NCI-H345 (cell line): Measurements from ENCODE around the gene FOSL1.
"Not testable (repeated sequence)": the region's sequence is repeated elsewhere in the genome, so short reads cannot be mapped to it uniquely, and the experiment has no call there.

ENCODE experiments used
- DNase-seq: peaks from one replicate; lab custom pipeline; 2025; lab: John Stamatoyannopoulos, UW

Gene FOSL1

DNA sequence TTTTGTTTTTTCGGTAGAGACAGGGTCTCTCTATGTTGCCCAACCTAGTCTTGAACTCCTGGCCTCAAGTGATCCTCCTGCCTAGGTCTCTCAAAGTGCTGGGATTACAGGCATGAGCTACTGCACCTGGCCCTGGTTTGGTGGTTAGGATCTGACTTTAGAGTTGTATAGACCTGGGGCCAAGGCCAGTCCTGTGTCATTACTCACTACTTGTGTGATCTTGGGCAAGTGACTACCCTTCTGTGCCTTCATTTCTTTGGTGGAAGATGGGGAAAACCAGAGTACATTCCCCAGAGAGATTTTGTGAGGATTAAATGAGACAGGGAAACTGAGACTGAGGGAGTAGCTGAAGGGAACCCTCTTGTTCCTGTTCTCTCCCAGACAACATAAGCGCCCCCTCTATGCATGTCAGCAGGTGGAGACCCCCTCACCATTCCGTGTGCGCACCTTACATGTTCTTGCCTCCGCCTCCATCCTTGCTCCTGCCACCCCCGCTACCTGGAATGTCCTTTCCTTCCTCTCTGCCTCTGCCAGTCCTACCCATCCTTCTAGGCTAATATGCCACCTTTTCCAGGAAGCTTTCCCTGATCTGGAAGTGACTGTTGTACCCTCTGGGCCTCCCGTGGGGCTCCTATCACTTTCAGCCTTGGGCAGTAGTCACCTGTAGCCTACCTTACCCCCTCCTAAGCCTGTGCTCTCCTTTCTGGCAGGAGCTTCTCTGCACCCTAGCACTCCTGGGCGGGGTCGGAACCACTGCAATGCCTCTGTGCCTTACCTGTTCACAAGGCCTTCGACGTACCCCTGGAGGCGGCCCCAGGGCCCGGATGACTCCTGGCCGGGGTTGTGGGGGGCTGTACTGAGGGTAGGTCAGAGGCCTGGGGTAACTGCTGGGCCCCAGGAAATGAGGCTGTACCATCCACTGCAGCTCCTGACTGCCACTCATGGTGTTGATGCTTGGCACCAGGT lies 3.9 kb downstream of the FOSL1 start:
- DNase-seq, result no peak

DNA sequence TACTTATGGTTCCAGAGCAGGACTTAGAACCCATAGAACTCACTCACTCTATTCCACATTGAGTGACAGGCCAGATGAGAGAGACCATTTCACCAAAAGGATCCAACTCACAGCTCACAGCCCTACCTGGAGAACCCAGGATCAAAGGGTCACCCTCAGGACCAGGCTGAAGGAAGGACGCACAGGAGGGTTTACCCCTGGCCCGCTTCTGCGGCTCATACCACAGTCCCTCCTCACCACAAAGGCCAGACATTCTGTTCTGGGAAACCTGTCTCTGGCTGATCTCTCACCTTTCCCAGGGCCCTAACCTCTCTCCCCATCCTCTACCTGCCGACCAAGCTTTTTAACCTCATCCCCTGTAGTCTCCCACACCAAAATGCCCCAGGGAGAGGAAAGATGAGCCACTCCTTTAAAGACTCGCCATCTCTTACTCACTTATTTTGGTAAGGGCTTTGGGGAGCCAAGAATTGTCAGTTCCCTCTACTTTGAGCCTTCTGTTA lies 4.7 kb downstream of the FOSL1 start:
- DNase-seq, result no peak

DNA sequence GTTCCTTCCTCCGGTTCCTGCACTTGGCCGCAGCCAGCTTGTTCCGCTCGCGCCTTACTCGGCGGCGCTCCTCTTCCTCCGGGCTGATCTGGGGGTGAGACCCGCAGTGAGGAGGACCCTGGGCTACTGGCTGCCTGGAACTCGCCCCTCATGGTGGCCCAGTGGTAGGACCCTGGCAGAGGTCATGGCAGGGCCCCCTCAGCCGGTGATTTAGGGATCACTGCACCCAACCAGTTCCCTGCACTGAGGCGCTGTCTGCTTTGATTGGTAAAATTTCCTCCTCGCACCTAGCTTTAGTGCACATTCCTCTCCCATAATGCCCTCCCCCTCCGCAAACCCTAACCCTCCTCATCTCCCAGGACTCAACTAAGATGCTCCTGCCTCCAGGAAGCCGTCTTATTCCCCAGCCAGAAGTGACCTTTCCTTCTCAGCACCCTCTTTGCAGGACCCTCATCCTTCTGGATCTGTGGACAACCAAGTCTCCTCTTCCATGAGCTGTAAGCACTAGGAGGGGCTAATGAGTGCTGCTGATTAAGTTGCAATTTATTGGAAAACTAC lies 6.1 kb downstream of the FOSL1 start:
- no peak for DNase-seq

DNA sequence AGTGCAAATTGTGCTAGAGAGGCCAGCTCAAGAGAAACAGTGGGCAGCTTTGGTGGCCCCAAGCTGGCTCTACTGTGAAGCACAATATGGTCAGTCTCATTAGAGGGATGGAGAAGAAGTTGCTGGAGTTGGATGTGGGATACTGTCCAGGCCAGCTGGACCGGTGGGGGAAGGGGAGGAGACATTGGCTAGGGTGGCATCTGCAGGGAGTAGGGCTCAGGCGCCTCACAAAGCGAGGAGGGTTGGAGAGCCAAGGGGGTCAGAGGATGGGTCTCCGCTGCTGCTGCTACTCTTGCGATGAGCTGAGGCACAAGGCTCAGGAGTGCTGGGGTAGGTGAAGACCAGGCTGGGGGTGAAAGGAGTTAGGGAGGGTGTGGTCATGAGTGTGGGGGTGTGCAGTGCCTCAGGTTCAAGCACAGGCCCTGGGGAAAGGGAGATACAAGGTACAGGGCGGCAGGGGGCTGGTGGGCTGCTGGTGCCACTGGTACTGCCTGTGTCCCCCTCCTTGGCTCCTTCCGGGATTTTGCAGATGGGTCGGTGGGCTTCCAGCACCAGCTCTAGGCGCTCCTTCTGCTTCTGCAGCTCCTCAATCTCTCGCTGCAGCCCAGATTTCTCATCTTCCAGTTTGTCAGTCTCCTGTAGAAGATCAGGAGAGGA lies 7.4 kb downstream of the FOSL1 start:
- no peak for DNase-seq

DNA sequence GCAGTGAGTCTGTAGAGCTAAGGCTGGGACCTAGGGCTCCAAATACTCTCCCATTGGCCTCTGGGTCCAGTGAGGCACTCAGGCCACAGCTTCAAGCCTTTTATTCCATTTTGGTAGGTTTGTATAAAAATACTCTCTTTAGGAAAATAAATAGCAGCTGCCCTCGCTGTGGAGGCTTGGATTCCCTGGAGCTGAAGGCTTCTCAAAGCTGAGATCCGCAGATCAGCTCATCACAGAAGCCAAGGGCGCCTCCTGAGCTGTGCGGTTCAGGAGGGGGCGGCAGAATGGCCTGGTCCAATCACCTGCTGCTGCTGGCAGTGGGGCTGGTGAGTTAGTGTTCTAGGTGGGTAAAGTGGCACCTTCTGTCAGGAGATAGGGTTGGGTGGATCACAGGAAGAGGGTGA lies 8.0 kb downstream of the FOSL1 start:
- not testable (repeated sequence) for DNase-seq

DNA sequence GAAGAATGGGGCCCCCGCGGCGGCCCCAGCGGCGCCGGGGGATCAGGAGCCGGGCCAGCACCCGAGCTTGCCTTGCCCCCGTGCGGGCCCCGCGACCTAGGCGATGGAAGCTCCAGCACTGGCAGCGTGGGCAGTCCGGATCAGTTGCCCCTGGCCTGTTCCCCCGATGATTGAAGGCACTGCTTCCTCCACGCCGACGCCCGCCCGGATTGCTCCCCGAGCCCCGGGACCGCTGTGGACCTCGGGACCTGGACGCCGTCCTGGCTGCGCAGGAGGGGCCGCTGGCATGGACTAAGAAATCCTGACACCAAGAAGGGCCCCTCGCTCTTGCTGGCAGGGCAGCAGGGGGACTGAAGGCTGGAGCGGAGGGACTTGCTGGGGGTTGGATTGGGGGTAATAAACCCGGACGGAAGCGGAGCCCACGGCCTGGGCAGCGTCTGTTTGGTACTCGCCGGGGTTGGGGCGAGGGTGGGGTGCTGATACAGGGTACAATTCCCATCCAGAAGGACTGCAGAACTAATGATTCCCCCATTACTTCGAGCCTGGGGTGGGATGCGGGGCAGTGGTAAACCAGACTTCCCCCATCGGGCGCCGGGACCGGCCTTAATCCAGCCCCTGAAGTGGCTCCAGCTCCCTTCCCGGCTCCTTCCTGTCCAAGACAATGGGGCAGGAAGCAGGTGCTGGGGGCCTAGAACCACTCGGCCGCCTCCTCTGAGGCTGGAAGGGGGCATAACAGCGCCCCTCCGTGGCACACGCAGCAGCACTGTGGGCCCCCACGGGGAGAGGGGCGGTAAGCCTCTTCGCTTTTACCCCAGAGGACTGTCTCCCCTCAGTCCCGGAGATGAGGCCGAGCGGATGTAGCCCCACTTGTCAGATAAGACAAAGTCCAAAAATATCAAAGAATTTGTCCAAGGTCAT lies 8.7 kb downstream of the FOSL1 start:
- no peak for DNase-seq

DNA sequence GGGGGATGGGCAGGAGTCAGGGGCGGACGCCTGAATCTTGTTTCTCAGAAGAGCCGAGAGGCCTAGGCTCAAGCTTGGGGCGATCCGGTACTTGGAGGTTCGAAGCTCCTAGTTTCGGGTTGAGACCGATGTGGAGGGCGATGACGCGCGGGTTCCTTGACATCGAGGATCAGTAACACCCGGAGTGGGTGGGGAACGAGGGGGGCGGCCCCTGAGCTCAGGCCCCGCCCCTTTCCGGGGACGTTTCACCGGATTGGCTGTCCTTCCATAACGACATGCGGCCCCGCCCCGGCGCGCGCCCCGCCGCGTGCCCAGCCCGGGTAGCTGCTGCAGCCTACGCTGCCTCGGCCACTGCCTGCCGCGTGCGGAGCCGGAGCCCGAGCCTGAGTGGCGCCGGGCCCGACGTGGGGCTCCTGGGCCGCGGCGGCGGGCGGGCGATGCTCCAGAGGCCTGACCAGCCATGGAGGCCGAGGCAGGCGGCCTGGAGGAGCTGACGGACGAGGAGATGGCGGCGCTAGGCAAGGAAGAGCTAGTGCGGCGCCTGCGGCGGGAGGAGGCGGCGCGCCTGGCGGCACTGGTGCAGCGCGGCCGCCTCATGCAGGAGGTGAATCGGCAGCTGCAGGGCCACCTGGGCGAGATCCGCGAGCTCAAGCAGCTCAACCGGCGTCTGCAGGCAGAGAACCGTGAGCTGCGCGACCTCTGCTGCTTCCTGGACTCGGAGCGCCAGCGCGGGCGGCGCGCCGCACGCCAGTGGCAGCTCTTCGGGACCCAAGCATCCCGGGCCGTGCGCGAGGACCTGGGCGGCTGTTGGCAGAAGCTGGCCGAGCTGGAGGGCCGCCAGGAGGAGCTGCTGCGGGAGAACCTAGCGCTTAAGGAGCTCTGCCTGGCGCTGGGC lies 9.6 kb downstream of the FOSL1 start, which contains the start of gene CCDC85B:
Gene CCDC85B, plus strand, starts transcription at position 350 of the 895 bp plus-strand sequence. Its CDS starts 111 bp downstream, at position 461.
- DNase-seq, result peak; percentile 97

DNA sequence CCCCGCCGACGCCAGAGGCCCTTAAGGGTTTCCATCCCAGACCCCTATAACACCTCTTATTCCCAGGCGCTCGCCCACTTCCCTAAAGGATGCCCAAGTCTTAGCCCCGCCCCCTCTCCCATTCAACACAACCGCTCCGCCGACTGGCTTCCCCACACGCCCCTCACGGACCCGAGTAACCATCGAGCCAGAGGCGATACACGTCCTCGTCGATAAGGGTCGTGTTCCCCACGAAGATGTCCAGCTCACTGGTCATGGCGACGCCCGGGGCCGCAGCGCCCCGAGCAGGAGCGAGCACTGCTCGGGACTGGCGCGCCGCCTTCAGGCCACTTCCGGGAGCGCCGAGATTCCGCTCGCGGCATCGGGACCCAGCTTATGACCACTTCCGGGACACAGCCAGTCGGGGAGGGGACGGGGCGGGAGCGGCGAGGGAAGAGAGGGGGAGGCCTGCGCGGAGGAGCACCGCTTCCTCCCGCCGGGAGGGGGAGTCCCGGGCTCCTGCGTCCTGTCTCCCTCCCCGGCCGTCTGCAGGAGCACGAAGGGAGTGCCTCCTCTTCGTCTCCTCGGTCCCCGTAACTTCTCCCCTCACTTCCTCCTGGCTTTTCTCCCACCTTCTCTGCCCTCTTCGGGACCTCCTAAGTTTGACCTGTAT lies 11.9 kb downstream of the FOSL1 start, which contains the start of gene FIBP:
Gene FIBP, minus strand, starts transcription at position 309 of the 652 bp plus-strand sequence. Its CDS starts 53 bp downstream, at position 256.
- DNase-seq, result peak; percentile 97

DNA sequence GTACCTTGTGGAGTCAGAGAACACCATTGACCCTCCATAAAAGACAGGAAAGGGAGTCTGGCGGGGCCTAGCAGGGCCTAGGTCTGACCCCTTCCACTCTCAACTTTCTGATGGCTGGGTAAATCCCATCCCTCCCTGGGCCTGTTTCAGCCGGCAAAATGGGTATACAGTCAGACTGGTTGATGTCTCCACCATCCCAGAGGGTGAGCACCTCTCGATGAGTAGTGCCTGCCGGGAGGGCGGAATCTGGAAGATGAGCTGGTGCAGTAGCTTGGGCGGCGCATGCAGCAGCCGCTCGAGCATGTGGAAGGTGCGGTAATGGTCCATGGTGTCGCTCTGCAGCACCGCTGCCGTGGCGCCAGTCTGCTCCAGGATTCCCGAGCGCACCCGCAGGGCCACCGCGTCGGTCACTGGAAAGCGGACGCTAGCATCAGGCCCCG lies 12.4 kb downstream of the FOSL1 start:
- no peak for DNase-seq

DNA sequence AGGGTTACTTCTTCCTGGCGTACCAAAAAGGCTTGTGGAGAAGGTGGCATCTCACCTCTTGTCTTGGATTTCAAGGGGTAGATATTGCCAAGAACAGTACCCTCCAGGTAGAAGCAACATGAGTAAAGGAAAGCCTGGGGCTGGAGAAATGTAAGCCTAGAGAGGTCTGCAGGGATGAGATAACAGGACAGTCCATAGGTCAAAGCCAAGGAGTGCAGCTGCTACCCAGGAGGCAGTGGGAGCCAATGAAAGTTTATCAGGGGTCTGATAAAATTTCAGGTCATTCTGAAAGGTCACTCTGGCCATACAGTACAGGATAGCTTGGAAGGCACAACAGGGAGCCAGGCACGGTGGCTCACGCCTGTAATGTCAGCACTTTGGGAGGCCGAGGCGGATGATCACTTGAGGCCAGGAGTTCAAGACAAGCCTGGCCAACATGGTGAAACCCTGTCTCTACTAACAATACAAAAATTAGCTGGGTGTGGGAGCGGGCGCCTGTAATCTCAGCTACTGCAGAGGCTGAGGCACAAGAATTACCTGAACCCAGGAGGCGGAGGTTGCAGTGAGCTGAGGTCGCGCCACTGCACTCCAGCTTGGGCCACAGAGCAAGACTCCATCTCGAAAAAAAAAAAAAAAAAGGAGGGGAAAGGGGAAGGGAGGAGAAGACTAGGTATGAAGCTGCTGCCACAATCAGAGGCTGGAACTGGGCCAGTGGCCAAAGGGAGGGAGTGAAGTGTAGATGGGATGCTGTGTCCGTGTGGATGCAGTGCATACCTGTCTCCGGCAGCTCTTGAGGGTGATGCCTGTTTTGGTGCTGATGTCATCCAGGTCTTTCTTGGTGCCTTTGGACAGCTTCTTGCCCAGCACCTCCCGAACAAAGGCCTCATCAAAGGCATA lies 13.1 kb downstream of the FOSL1 start:
- DNase-seq, result no peak

DNA sequence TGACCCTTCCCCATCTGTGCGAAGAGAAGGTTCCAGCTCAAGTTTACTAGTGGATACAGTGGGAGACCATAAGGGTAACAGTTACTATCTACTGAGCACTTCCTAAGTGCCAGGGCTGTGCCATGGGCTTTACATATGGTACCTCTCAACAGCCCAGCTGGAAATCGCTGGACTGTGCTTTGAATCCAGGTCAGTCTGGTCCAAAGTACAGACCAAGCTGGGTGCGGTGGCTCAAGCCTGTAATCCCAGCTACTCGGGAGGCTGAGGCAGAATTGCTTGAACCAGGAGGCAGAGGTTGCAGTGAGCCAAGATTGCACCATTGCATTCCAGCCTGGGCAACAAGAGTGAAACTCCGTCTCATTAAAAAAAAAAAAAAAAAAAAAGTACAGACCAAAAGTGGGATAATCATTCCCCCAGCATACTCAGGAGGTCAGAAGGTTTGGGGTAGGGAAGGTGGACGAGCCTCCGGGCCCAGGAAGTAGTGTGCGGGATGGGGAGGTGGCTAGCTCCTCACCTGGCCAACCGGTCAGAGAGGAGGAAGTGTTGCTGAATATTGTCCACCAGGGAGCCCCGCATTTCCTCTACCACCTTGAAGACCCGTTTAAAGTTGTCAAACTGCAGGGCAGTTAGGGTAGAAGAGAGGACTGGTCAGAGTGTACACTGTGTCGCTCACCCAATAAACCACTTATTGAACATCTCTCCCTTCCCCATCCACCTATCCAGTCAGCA lies 14.2 kb downstream of the FOSL1 start:
- DNase-seq, result no peak

DNA sequence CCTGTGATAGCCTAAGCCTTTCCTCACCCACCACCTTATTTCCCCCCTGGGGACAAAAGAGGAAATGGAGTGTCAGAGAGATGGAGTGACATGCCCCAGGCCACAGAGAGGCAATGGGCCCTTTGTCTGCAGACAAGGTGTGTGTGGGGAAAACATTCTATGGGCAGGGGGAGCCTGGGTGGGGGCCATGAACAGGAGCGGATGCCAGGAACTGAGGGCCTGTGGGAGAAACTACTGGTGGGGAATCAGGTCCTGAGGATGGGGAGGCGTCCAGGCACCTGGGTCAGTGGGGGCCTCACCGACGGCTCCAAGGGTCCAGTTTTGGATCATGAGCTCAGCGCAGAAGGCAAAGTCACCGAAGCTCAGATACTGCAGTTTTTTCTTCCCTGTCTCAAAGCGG lies 15.0 kb downstream of the FOSL1 start:
- no peak for DNase-seq

DNA sequence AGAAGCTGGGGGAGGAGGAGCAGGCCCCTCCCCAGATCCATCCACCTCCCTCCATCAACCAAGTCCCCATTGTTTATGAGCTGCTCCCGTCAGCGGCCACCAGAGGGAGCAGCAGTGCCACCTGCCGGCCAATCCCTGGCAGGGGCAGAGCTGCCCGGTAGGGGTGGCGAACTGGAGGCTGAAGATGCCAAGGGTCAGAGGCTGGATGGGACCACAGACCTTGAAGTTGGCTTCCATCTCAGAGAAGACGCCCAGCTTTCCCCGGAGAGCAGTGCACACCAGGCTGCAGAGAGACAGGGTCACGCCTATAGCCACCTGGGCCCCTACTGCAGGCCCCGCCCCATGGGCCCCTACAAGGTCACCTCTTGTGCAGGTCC lies 15.5 kb downstream of the FOSL1 start:
- DNase-seq, result peak; percentile 72

DNA sequence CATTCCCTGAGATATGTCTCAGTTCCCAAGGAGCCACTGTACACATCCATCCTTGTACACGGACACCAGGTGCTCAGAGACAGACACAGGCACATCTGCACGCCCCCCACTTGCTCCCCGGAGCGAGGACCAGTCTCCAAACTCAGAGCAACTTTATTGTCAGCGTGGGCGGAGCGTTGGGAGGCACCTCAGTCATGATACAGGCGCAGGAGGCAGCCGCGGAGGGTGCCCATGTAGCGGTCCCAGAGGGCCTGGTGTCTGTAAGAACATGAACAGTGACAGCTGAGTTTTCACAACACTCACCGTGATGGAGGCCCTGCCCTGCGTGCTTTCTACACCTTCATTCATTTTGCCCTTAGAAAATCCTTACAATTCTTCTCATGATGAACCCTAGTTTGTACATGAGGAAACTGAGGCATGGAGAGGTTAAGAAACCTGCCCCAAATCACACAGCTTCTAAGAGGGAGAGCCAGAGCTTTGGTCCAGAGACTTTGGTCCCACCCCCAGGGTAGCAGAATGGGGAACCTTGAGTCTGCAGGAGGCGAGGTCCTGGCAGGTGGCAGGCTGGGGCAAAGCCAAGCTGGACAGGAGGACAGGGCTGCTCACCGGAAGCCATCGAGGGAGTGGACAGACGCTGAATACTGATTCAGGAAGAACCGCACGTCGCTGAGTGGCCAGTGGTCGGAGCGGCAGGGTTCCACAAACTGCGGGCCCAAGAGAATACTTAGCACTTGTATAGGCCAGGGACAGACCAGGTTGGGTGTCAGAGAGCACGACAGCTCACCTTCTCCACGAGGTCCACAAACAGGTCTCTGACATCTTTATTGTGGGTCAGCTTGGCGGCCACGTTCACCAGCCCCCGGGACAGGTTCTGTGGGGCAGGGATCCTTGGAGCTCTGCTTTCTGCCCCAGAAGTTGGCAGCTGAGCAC lies 16.1 kb downstream of the FOSL1 start:
- no peak for DNase-seq

DNA sequence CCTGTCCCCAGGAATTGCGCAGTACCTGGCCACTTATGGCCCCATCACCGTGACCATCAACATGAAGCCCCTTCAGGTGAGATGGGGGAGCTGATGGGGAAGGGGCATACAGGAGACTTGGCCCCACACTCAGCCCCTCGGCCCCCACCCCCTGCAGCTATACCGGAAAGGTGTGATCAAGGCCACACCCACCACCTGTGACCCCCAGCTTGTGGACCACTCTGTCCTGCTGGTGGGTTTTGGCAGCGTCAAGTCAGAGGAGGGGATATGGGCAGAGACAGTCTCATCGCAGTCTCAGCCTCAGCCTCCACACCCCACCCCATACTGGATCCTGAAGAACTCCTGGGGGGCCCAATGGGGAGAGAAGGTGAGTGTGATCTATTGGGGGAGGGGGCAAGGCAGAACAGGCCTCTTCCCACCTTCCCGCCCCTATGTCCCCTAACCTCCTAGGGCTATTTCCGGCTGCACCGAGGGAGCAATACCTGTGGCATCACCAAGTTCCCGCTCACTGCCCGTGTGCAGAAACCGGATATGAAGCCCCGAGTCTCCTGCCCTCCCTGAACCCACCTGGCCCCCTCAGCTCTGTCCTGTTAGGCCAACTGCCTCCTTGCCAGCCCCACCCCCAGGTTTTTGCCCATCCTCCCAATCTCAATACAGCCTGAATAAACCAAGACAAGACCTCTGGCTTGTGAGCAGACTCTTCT lies 17.0 kb downstream of the FOSL1 start:
- no peak for DNase-seq
